Stimulated activated CD8-positive, alpha-beta memory T cell treated with anti-CD3 and anti-CD28 coated beads, Interleukin-15, amount 100 ng/mL, for 4 hours (primary cell): ENCODE measurements around the gene C8A.

Experiments used
- DNase-seq, 2 donors: peaks; one replicate each; pipeline ENCODE4 v3.0.0-alpha.2; 2020; ENCODE audit warnings: low read depth in 2 of 2

The C8A gene

DNA sequence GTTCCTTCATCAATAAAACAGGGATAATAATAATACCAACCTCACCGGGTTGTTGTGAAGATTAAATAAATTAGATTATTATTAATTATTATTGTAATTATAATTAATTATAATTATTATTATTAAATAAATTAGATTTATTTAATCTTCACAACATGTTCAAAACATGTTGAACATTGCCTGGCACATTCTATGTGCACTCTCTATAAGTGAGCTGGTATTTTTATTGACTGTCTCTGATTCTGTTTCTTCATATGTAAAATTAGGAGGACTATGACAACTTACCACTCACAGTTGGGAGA lies 112.1 kb downstream of the C8A start:
- no peak for DNase-seq

DNA sequence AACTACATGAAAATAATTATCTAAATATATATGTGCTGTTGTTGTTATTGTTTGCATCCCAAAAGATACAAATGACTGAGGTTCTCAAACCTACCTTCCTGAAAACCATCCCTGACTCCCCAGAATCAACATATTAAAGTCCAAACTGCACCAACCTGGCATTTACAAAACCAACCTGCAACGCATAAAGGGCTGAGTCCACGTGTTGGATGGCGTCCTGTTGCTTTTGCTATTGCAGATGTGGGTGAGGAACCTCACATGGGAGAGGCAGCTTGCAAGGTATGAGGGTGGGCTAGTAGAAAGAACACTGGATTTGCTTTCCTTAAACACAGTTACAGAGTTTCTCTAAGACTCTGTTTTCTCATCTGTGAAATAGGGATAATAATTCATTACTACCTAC lies 112.8 kb downstream of the C8A start:
- no peak for DNase-seq
